ENCODE data around the gene NFKBIE.

Gene NFKBIE

GRCh38 chr6:44257025-44257752 is 8.2 kb downstream of the NFKBIE start, which contains the start of gene SLC35B2:
SLC35B2 (minus strand) TSS chr6:44257528; CDS start chr6:44257410, 118 bp downstream.
- peak; percentile 74 for DNase-seq

GRCh38 chr6:44256775-44257024 is 8.7 kb downstream of the NFKBIE start:
- peak; percentile 58 for DNase-seq

- DNase-seq, result no peak
Measured at GRCh38 chr6:44255871-44256774, 9.2 kb downstream of the NFKBIE start.

GRCh38 chr6:44255105-44255808 is 10.1 kb downstream of the NFKBIE start:
- DNase-seq, result no peak

GRCh38 chr6:44254191-44255104 is 10.9 kb downstream of the NFKBIE start:
- DNase-seq, result no peak

GRCh38 chr6:44253307-44254101 is 11.8 kb downstream of the NFKBIE start:
- no peak for DNase-seq

- no peak for DNase-seq
Measured at GRCh38 chr6:44251576-44252524, 13.5 kb downstream of the NFKBIE start.

- DNase-seq, result no peak
Measured at GRCh38 chr6:44250718-44251123, 14.6 kb downstream of the NFKBIE start.

- DNase-seq, result no peak
Measured at GRCh38 chr6:44250067-44250717, 15.2 kb downstream of the NFKBIE start.

GRCh38 chr6:44249082-44249748 is 16.1 kb downstream of the NFKBIE start:
- DNase-seq, result no peak

- DNase-seq, result no peak
Measured at GRCh38 chr6:44248579-44248978, 16.8 kb downstream of the NFKBIE start.

- DNase-seq, result peak; percentile 91
Measured at GRCh38 chr6:44247338-44248302, 17.7 kb downstream of the NFKBIE start.

GRCh38 chr6:44246663-44247337 is 18.6 kb downstream of the NFKBIE start, which contains the start of gene HSP90AB1:
HSP90AB1 (plus strand) TSS chr6:44247101; CDS start chr6:44248630, 1,529 bp downstream.
- DNase-seq, result peak; percentile 91

- DNase-seq, result peak; percentile 91
Measured at GRCh38 chr6:44245912-44246662, 19.3 kb downstream of the NFKBIE start.

- DNase-seq, result no peak
Measured at GRCh38 chr6:44245391-44245911, 19.9 kb downstream of the NFKBIE start.

- DNase-seq, result no peak
Measured at GRCh38 chr6:44243345-44243744, 22.0 kb downstream of the NFKBIE start.

Data from activated CD4-positive, CD25-positive, alpha-beta regulatory T cell treated with anti-CD3 and anti-CD28 coated beads, Interleukin-2, amount 50 U/mL, for 72 hours (primary cell).